Neural cell (in vitro differentiated cells): ENCODE measurements around the gene CYRIA. TPM values are rescaled to one million over a fixed set of nuclear protein-coding genes. Genes with fewer than 3 reads are reported as not detected.

Experiments used
- H2AFZ ChIP-seq: fragments of 200-600, 300-800 bp; sonication (generic), shearing (Covaris generic); 2 replicates; pipeline ENCODE4 v1.6.0; 2014; ENCODE audit warnings: low read depth, mild to moderate bottlenecking, antibody characterized with exemption, low read length, moderate library complexity
- H3F3A ChIP-seq: fragments of 200-600 bp; shearing (Covaris generic); 2 replicates; pipeline ENCODE4 v1.6.1; 2016; ENCODE audit warnings: mild to moderate bottlenecking, moderate library complexity, mixed read lengths, antibody characterized with exemption, low read length; ENCODE audit not compliant: insufficient read depth, poor library complexity, severe bottlenecking
- H3K27ac ChIP-seq: fragments of 200-600, 300-800 bp; sonication (generic), shearing (Covaris generic); 2 replicates; pipeline ENCODE4 v1.5.1; 2014; ENCODE audit warnings: mild to moderate bottlenecking, low read length, moderate library complexity
- H3K27me3 ChIP-seq: fragments of 300-800, 200-600 bp; sonication (generic), shearing (Covaris generic); 2 replicates; pipeline ENCODE4 v1.6.0; 2014; ENCODE audit warnings: mild to moderate bottlenecking, low read depth, low read length, moderate library complexity; ENCODE audit not compliant: insufficient read depth
- H3K36me3 ChIP-seq: fragments of 300-800, 200-600 bp; sonication (generic), shearing (Covaris generic); 2 replicates; pipeline ENCODE4 v1.5.1; 2014; ENCODE audit warnings: mild to moderate bottlenecking, antibody characterized with exemption, low read length, moderate library complexity; ENCODE audit not compliant: insufficient read depth
- H3K4me2 ChIP-seq: fragments of 300-800, 200-600 bp; sonication (generic), shearing (Covaris generic); 2 replicates; pipeline ENCODE4 v1.6.0; 2014; ENCODE audit warnings: mild to moderate bottlenecking, low read length
- H3K4me3 ChIP-seq: fragments of 300-800, 200-600 bp; sonication (generic), shearing (Covaris generic); 2 replicates; pipeline ENCODE4 v1.5.1; 2014; ENCODE audit warnings: mild to moderate bottlenecking, low read length, moderate library complexity
- H3K79me2 ChIP-seq: fragments of 200-600 bp; shearing (Covaris generic); replicated peaks from 2 replicates; pipeline ENCODE4 v1.6.0; 2014; ENCODE audit warnings: mild to moderate bottlenecking, low read length, moderate library complexity; ENCODE audit not compliant: insufficient read depth
- H3K9ac ChIP-seq: fragments of 300-800, 200-600 bp; sonication (generic), shearing (Covaris generic); 2 replicates; pipeline ENCODE4 v1.6.1; 2016; ENCODE audit warnings: mild to moderate bottlenecking, low read length, mixed read lengths
- H3K9me2 ChIP-seq: fragments of 200-600 bp; shearing (Covaris generic); 2 replicates; pipeline ENCODE4 v1.6.1; 2016; ENCODE audit warnings: mild to moderate bottlenecking, low read length, mixed read lengths; ENCODE audit not compliant: insufficient read depth
- H3K9me3 ChIP-seq: fragments of 200-600, 300-800 bp; sonication (generic), shearing (Covaris generic); 2 replicates; pipeline ENCODE4 v1.6.1; 2016; ENCODE audit warnings: mild to moderate bottlenecking, mixed run types, low read length, moderate library complexity, mixed read lengths
- H4K20me1 ChIP-seq: fragments of 200-600 bp; shearing (Covaris generic); 2 replicates; pipeline ENCODE4 v1.6.1; 2016; ENCODE audit warnings: mild to moderate bottlenecking, mixed run types; ENCODE audit not compliant: insufficient read depth
- EP300 ChIP-seq: fragments of 450-650 bp; conservative IDR thresholded peaks from 2 replicates; pipeline ENCODE4 v1.6.1; 2014; ENCODE audit warnings: antibody characterized with exemption, mild to moderate bottlenecking, moderate library complexity; ENCODE audit not compliant: poor library complexity, severe bottlenecking
- EZH2 ChIP-seq: fragments of 200-600, 300-800 bp; shearing (Covaris generic), sonication (generic); IDR thresholded peaks from 2 replicates; pipeline ENCODE4 v1.6.1; 2014; ENCODE audit warnings: antibody characterized with exemption, low read length, borderline replicate concordance, mild to moderate bottlenecking; ENCODE audit not compliant: insufficient read depth, poor library complexity, severe bottlenecking
- MXI1 ChIP-seq: fragments of 450-650 bp; conservative IDR thresholded peaks from 2 replicates; pipeline ENCODE4 v1.6.1; 2014; ENCODE audit warnings: antibody characterized with exemption, mild to moderate bottlenecking; ENCODE audit not compliant: poor library complexity, severe bottlenecking
- POLR2AphosphoS5 ChIP-seq: IDR thresholded peaks from 2 replicates; pipeline ENCODE4 v1.6.1; 2012
- RAD21 ChIP-seq: fragments of 450-650 bp; conservative IDR thresholded peaks from 2 replicates; pipeline ENCODE4 v1.6.1; 2014; ENCODE audit warnings: antibody characterized with exemption, mild to moderate bottlenecking, moderate library complexity
- SMC3 ChIP-seq: fragments of 450-650 bp; conservative IDR thresholded peaks from 2 replicates; pipeline ENCODE4 v1.6.1; 2014; ENCODE audit warnings: antibody characterized with exemption, mild to moderate bottlenecking, moderate library complexity; ENCODE audit not compliant: poor library complexity
- TAF1 ChIP-seq: IDR thresholded peaks from 2 replicates; pipeline ENCODE4 v1.6.1; 2012; ENCODE audit warnings: low read depth
- polyA plus RNA-seq: library from polyadenylated mRNA; depleted of rRNA; stranded (reverse); fragments of >200 nt; gene quantifications from 2 replicates; pipeline ENCODE4 v1.2.3, GENCODE V29; 2014
- TF ChIP-seq, protein P1 (sequence below): fragments of 450-650 bp; IDR thresholded peaks from 2 replicates; pipeline ENCODE4 v1.5.1; 2014; ENCODE audit warnings: antibody characterized with exemption, mild to moderate bottlenecking, moderate library complexity; ENCODE audit not compliant: poor library complexity, severe bottlenecking
- TF ChIP-seq, protein P2 (sequence below): IDR thresholded peaks from 2 replicates; pipeline ENCODE4 v1.6.1; 2012; ENCODE audit warnings: borderline replicate concordance

Gene CYRIA
- polyA plus RNA-seq, 1 donor from 2014 or later = 67.0 TPM

DNA sequence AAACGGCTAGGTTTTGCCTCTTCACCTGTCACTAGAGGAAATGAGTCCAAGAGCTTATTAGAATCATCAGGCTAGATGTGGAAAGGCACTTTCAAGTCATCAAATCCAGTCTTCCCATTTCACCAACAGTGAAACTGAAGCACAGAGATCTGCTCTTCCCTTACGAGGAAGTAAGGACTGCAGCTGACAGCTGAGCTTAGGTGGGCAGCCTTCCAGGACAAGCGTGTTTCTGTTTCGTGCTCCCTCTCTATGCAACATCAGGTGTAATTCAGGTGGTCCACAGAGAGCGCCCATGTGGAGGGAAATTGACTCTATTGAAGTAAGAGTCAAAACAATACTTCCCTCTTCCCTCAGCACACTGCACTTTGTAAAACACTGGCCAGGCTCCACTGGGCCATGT, 5.5 kb downstream of the CYRIA start:
- no peaks in the 10 kb centered on the region for H4K20me1 ChIP-seq
- no peaks in the 10 kb centered on the region for H3K27me3 ChIP-seq
- H3K9ac ChIP-seq = no peak overlapping the region
- TF ChIP-seq TAF1 (no peak), EP300 (no peak)
- TF ChIP-seq, protein P1, sequence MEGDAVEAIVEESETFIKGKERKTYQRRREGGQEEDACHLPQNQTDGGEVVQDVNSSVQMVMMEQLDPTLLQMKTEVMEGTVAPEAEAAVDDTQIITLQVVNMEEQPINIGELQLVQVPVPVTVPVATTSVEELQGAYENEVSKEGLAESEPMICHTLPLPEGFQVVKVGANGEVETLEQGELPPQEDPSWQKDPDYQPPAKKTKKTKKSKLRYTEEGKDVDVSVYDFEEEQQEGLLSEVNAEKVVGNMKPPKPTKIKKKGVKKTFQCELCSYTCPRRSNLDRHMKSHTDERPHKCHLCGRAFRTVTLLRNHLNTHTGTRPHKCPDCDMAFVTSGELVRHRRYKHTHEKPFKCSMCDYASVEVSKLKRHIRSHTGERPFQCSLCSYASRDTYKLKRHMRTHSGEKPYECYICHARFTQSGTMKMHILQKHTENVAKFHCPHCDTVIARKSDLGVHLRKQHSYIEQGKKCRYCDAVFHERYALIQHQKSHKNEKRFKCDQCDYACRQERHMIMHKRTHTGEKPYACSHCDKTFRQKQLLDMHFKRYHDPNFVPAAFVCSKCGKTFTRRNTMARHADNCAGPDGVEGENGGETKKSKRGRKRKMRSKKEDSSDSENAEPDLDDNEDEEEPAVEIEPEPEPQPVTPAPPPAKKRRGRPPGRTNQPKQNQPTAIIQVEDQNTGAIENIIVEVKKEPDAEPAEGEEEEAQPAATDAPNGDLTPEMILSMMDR = no peak
- H3K4me3 ChIP-seq = no peak overlapping the region
- H2AFZ ChIP-seq = no peak overlapping the region
- no peaks in the 10 kb centered on the region for H3K9me2 ChIP-seq
- no peak overlapping the region for H3K4me2 ChIP-seq
- no peaks in the 10 kb centered on the region for H3K9me3 ChIP-seq
- H3K36me3 ChIP-seq = no peaks in the 10 kb centered on the region
- no peaks in the 10 kb centered on the region for H3F3A ChIP-seq
- peaks cover 28% of the 10 kb centered on the region for H3K79me2 ChIP-seq
- no peak overlapping the region for H3K27ac ChIP-seq

DNA sequence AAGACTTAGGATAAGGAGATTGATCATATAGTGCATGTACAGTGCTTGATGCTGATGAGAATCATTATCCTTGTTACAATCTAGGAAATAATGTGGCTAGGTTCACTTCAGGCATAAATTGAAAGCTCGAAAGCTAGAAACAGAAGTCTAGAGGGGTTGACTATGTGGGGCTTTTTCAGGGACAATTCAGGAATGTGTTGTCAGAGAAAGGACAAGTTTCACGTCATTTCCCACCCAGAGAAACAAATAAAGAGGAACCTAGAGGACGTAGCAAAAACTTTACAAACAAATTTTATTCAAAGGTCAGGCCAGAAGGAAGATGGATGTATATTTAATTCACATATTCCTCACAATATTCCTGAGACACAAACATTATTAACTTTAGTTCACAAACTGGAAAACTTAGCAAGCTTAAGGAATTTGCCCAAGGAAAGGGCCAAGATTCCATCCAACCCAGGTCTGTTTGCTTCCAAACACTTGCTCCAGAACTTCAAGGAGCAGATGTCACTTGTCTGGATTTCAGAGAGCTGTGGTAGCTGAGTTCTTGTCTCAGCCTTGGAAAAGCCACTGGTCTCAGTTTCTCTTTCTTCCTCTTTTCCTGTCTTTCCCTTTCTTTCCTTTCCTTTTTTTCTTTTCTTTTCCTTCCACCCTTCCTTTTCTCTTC, 7.4 kb downstream of the CYRIA start:
- no peaks in the 10 kb centered on the region for H3K9me3 ChIP-seq
- H3K9me2 ChIP-seq = no peaks in the 10 kb centered on the region
- H3K27me3 ChIP-seq = no peaks in the 10 kb centered on the region
- H3F3A ChIP-seq = no peaks in the 10 kb centered on the region
- H3K36me3 ChIP-seq = no peaks in the 10 kb centered on the region
- H3K4me2 ChIP-seq = no peak overlapping the region
- H3K79me2 ChIP-seq = peaks cover 11% of the 10 kb centered on the region
- TF ChIP-seq MXI1 (no peak), POLR2AphosphoS5 (no peak), SMC3 (no peak), TAF1 (no peak), RAD21 (no peak), EP300 (no peak), EZH2 (no peak)
- TF ChIP-seq, protein P1 = no peak
- TF ChIP-seq, protein P2, sequence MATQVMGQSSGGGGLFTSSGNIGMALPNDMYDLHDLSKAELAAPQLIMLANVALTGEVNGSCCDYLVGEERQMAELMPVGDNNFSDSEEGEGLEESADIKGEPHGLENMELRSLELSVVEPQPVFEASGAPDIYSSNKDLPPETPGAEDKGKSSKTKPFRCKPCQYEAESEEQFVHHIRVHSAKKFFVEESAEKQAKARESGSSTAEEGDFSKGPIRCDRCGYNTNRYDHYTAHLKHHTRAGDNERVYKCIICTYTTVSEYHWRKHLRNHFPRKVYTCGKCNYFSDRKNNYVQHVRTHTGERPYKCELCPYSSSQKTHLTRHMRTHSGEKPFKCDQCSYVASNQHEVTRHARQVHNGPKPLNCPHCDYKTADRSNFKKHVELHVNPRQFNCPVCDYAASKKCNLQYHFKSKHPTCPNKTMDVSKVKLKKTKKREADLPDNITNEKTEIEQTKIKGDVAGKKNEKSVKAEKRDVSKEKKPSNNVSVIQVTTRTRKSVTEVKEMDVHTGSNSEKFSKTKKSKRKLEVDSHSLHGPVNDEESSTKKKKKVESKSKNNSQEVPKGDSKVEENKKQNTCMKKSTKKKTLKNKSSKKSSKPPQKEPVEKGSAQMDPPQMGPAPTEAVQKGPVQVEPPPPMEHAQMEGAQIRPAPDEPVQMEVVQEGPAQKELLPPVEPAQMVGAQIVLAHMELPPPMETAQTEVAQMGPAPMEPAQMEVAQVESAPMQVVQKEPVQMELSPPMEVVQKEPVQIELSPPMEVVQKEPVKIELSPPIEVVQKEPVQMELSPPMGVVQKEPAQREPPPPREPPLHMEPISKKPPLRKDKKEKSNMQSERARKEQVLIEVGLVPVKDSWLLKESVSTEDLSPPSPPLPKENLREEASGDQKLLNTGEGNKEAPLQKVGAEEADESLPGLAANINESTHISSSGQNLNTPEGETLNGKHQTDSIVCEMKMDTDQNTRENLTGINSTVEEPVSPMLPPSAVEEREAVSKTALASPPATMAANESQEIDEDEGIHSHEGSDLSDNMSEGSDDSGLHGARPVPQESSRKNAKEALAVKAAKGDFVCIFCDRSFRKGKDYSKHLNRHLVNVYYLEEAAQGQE = no peak
- no peak overlapping the region for H3K9ac ChIP-seq
- H4K20me1 ChIP-seq = no peaks in the 10 kb centered on the region
- H3K27ac ChIP-seq = no peak overlapping the region
- H2AFZ ChIP-seq = no peak overlapping the region
- H3K4me3 ChIP-seq = no peak overlapping the region
